PC-3 (cell line): ENCODE data around the gene MRPS7. TPM values are rescaled to one million over a fixed set of nuclear protein-coding genes. Genes with fewer than 3 reads are reported as not detected.

ENCODE experiments used
- ATAC-seq: fragments of 200-7000 bp; cut with Tn5 transposase; 2 replicates; pipeline ENCODE4 v1.9.1; 2020; ENCODE audit warnings: mild to moderate bottlenecking, moderate library complexity
- BruUV-seq: library from RNA; stranded (reverse); fragments of 400-500 nt; replicated peaks from 2 replicates; lab custom pipeline; 2021; lab: Mats Ljungman, UMichigan
- CTCF ChIA-PET: fragments of 300-600 bp; sonication (Branson Sonifier 250); formaldehyde crosslinking; loops from one replicate; lab custom pipeline; 2022; ENCODE audit warnings: antibody characterized with exemption; lab: Charles Lee
- POLR2A ChIA-PET: fragments of 300-600 bp; sonication (Branson Sonifier 250); formaldehyde crosslinking; loops from one replicate; lab custom pipeline; 2022; ENCODE audit warnings: antibody characterized with exemption; ENCODE audit not compliant: unreplicated experiment; lab: Charles Lee
- DNase-seq: peaks from one replicate; pipeline ENCODE4 v3.0.0-alpha.2; 2015
- H2AFZ ChIP-seq: fragments of 300-600 bp; sonication (generic); 2 replicates; pipeline ENCODE4 v1.6.0; 2016; ENCODE audit warnings: antibody characterized with exemption, low read length
- H3F3A ChIP-seq: fragments of 300-600 bp; sonication (generic); one replicate; pipeline ENCODE4 v1.6.0; 2017; ENCODE audit warnings: antibody characterized with exemption, low read length, control low read depth, mild to moderate bottlenecking; ENCODE audit not compliant: unreplicated experiment
- H3K27ac ChIP-seq: fragments of 300-600 bp; sonication (generic); 2 replicates; pipeline ENCODE4 v1.5.1; 2016; ENCODE audit warnings: mild to moderate bottlenecking, low read length
- H3K27me3 ChIP-seq: fragments of 300-600 bp; sonication (generic); 2 replicates; pipeline ENCODE4 v1.6.1; 2016; ENCODE audit warnings: low read length, mixed read lengths
- H3K36me3 ChIP-seq: fragments of 300-600 bp; sonication (generic); 2 replicates; pipeline ENCODE4 v1.6.1; 2016; ENCODE audit warnings: low read depth, mixed run types, low read length, mixed read lengths
- H3K4me1 ChIP-seq: fragments of 300-600 bp; sonication (generic); 2 replicates; pipeline ENCODE4 v1.5.1; 2016; ENCODE audit warnings: low read length; ENCODE audit not compliant: insufficient read depth
- H3K4me2 ChIP-seq: fragments of 300-600 bp; sonication (generic); 2 replicates; pipeline ENCODE4 v1.6.0; 2016; ENCODE audit warnings: low read length
- H3K4me3 ChIP-seq: fragments of 300-600 bp; sonication (generic); 2 replicates; pipeline ENCODE4 v1.5.1; 2016; ENCODE audit warnings: mild to moderate bottlenecking, low read length, mixed read lengths
- H3K79me2 ChIP-seq: fragments of 300-600 bp; sonication (generic); 2 replicates; pipeline ENCODE4 v1.6.1; 2017; ENCODE audit warnings: low read length, mixed read lengths
- H3K9ac ChIP-seq: fragments of 300-600 bp; sonication (generic); 2 replicates; pipeline ENCODE4 v1.6.0; 2016; ENCODE audit warnings: mild to moderate bottlenecking, low read length
- H3K9me2 ChIP-seq: fragments of 300-600 bp; sonication (generic); replicated peaks from 2 replicates; pipeline ENCODE4 v1.6.1; 2016; ENCODE audit warnings: mixed run types, low read length, mixed read lengths
- H3K9me3 ChIP-seq: fragments of 300-600 bp; sonication (generic); 2 replicates; pipeline ENCODE4 v1.6.1; 2016; ENCODE audit warnings: low read length, mixed read lengths
- H4K20me1 ChIP-seq: fragments of 300-600 bp; sonication (generic); 2 replicates; pipeline ENCODE4 v1.6.1; 2016; ENCODE audit warnings: low read length, mixed read lengths
- EZH2 ChIP-seq: fragments of 300-600 bp; sonication (generic); IDR thresholded peaks from one replicate; pipeline ENCODE4 v1.6.1; 2017; ENCODE audit warnings: antibody characterized with exemption, mild to moderate bottlenecking, low read length; ENCODE audit not compliant: unreplicated experiment
- EZH2phosphoT487 ChIP-seq: fragments of 300-600 bp; sonication (generic); IDR thresholded peaks from 2 replicates; pipeline ENCODE4 v1.6.1; 2018; ENCODE audit warnings: mild to moderate bottlenecking, antibody characterized with exemption, low read length, borderline replicate concordance
- intact Hi-C: fragments of 100-400 bp; cut with micrococcal nuclease; formaldehyde crosslinking; loops from 2 replicates; pipeline ENCODE4 v1.9.0; 2023
- total RNA-seq: library from RNA; depleted of rRNA; stranded (reverse); fragments of >200 nt; gene quantifications from 2 replicates; pipeline ENCODE4 v1.2.3, GENCODE V29; 2014
- TF ChIP-seq, protein P1 (sequence below): fragments of 300-600 bp; sonication (generic); conservative IDR thresholded peaks from 2 replicates; pipeline ENCODE4 v1.5.1; 2017; ENCODE audit warnings: antibody characterized with exemption, low read depth, mild to moderate bottlenecking, low read length

MRPS7 gene
- total RNA-seq, 1 experiment from 2014 or later = 144 TPM

DNA sequence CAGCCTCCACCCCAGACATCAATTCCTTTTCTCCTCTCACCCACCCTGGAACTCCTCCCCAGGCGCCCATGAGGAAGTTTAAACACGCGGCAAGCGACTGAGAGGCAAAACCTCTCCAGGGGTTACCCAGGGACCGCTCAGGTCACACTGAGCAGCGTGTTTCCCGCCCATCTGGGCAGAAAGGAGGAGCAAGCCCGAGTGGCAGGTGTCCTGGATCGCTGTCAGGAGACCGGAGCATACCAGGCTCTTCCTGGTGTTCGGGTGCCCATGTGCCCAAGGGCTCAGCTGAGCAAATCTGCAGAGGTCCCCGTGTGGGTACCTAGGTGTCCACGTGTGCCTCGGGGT lies 27.1 kb downstream of the MRPS7 start:
- POLR2A ChIA-PET = interaction anchor here (0.5 to 1.7 kb wide), 12 partner anchors 11 to 1821 kb away, joined by 3 to 23 read pairs (median 3); partner anchors contain the start of genes GGA3, GRB2, MIF4GD and MRPS7
- H4K20me1 ChIP-seq = no peaks in the 10 kb centered on the region
- H3K9me2 ChIP-seq = no peaks in the 10 kb centered on the region
- H3K9ac ChIP-seq = peak overlapping the region; percentile 83
- intact Hi-C loops = loop anchor here (1.0 kb wide), 2 partner anchors 17 to 117 kb away; partner anchors contain the start of genes GRB2 and MIF4GD
- H3K27ac ChIP-seq = peak overlapping the region; percentile 40
- H2AFZ ChIP-seq = peak overlapping the region; percentile 89
- no peaks in the 10 kb centered on the region for H3F3A ChIP-seq
- H3K4me2 ChIP-seq = peak overlapping the region; percentile 94
- ATAC-seq = peak; percentile 45
- CTCF ChIA-PET = interaction anchor here (0.6 to 2.0 kb wide), 10 partner anchors 16 to 306 kb away, joined by 3 to 60 read pairs (median 6); partner anchors contain the start of gene MIF4GD
- peaks cover 12% of the 10 kb centered on the region for H3K4me1 ChIP-seq
- H3K9me3 ChIP-seq = no peaks in the 10 kb centered on the region
- no peaks in the 10 kb centered on the region for H3K27me3 ChIP-seq
- DNase-seq = peak; percentile 68
- TF ChIP-seq EZH2phosphoT487 (no peak), EZH2 (no peak)
- TF ChIP-seq, protein P1, sequence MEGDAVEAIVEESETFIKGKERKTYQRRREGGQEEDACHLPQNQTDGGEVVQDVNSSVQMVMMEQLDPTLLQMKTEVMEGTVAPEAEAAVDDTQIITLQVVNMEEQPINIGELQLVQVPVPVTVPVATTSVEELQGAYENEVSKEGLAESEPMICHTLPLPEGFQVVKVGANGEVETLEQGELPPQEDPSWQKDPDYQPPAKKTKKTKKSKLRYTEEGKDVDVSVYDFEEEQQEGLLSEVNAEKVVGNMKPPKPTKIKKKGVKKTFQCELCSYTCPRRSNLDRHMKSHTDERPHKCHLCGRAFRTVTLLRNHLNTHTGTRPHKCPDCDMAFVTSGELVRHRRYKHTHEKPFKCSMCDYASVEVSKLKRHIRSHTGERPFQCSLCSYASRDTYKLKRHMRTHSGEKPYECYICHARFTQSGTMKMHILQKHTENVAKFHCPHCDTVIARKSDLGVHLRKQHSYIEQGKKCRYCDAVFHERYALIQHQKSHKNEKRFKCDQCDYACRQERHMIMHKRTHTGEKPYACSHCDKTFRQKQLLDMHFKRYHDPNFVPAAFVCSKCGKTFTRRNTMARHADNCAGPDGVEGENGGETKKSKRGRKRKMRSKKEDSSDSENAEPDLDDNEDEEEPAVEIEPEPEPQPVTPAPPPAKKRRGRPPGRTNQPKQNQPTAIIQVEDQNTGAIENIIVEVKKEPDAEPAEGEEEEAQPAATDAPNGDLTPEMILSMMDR = no peak
- peaks cover 10% of the 10 kb centered on the region for H3K36me3 ChIP-seq
- H3K79me2 ChIP-seq = peaks cover 21% of the 10 kb centered on the region
- peak overlapping the region; percentile 82 for H3K4me3 ChIP-seq
- BruUV-seq = no TSS peak

DNA sequence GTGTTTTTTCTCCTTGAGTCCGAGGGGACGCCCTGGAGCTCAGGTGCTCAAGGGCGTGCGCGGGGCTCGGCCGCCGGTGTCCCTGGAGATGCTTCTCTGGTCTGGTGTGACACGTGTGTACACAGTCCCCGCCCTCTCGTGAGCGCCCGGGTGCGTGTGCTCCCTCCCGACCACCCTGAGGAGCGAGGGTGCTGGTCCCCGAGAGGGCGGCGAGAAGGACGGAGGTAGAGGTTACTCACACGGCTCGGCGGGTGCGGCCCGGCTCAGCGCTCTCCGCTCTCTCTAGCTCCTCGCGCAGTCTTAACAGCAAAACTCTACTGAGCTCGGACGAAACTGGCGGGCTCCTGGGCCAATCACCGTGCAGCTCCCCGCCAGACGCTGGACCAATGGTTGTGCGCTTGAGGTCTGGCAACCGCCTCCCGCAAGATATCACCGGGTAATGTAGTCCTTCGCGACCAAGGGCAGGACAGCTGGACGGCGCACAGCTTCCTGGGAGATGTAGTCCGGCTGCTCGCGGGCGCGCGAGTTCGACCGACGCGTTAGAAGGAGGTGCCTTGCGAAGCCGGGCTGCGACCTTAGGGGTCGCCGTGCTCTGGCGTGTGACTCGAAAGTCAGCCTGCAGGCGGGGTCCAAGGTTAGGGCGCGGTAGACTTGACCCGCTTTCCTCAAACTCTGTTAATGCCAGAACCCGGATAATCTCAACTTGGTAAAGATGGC lies 27.6 kb downstream of the MRPS7 start, which contains the start of gene SLC25A19:
SLC25A19 (minus strand) TSS at position 319 of the 717 bp plus-strand sequence. CDS start 2,669 bp downstream, outside the sequence.
- Histone ChIP-seq H3K9me3 (no peaks in the 10 kb centered on the region), H3K4me3 (peak within 1 kb of the TSS; percentile 82), H3K4me1 (peaks cover 12% of the 10 kb centered on the region), H2AFZ (peak within 1 kb of the TSS; percentile 97), H3F3A (no peaks in the 10 kb centered on the region), H3K36me3 (peaks cover 10% of the 10 kb centered on the region), H3K27me3 (no peaks in the 10 kb centered on the region), H3K9ac (peak within 1 kb of the TSS; percentile 83), H3K27ac (peak within 1 kb of the TSS; percentile 68), H4K20me1 (no peaks in the 10 kb centered on the region), H3K4me2 (peak within 1 kb of the TSS; percentile 94), H3K79me2 (peaks cover 21% of the 10 kb centered on the region), H3K9me2 (no peaks in the 10 kb centered on the region)
- ChIA-PET POLR2A (interaction anchor here (0.5 to 1.7 kb wide), 14 partner anchors 11 to 1821 kb away, joined by 3 to 23 read pairs (median 3); partner anchors contain the start of genes GGA3, GRB2, MIF4GD and MRPS7), CTCF (interaction anchor here (0.6 to 2.0 kb wide), 12 partner anchors 16 to 307 kb away, joined by 3 to 60 read pairs (median 6); partner anchors contain the start of gene MIF4GD)
- no TSS peak for BruUV-seq
- TF ChIP-seq EZH2 (no peak), EZH2phosphoT487 (no peak)
- TF ChIP-seq, protein P1 = no peak
- DNase-seq = peak; percentile 99
- intact Hi-C loops = loop anchor here (1.0 kb wide), 2 partner anchors 18 to 116 kb away; partner anchors contain the start of genes GRB2 and MIF4GD
- peak; percentile 97 for ATAC-seq
